Endodermal cell (in vitro differentiated cells): Measurements from ENCODE around the gene EXPH5. TPM values are rescaled to one million over a fixed set of nuclear protein-coding genes. Genes with fewer than 3 reads are reported as not detected.
A peak's percentile ranks its signal among the peaks of the same experiment; 100 is the strongest.

Experiments
- DNase-seq: peaks from one replicate; pipeline ENCODE4 v3.0.0-alpha.2; 2017
- H3K27ac ChIP-seq: 2 replicates; pipeline ENCODE4 v1.5.1; 2013; ENCODE audit warnings: mild to moderate bottlenecking, low read depth, low read length, moderate library complexity
- H3K27me3 ChIP-seq: 2 replicates; pipeline ENCODE4 v1.6.1; 2013; ENCODE audit warnings: mild to moderate bottlenecking, low read length, moderate library complexity; ENCODE audit not compliant: insufficient read depth, control insufficient read depth, poor library complexity, severe bottlenecking
- H3K36me3 ChIP-seq: 2 replicates; pipeline ENCODE4 v1.7.0; 2013; ENCODE audit warnings: mild to moderate bottlenecking, low read length, moderate library complexity; ENCODE audit not compliant: control insufficient read depth, insufficient read depth
- H3K4me1 ChIP-seq: one replicate; pipeline ENCODE4 v1.7.0; 2013; ENCODE audit warnings: low read length; ENCODE audit not compliant: control insufficient read depth, insufficient read depth
- H3K4me3 ChIP-seq: 2 replicates; pipeline ENCODE4 v1.5.1; 2013; ENCODE audit warnings: mild to moderate bottlenecking, low read length, moderate library complexity
- H3K9ac ChIP-seq: 2 replicates; pipeline ENCODE4 v1.6.1; 2013; ENCODE audit warnings: mild to moderate bottlenecking, low read length, moderate library complexity; ENCODE audit not compliant: poor library complexity, severe bottlenecking; ENCODE audit errors: extremely low read depth
- H3K9me3 ChIP-seq: 2 replicates; pipeline ENCODE4 v1.6.1; 2013; ENCODE audit warnings: mild to moderate bottlenecking, low read length, moderate library complexity; ENCODE audit not compliant: control insufficient read depth
- H3K27ac Mint-ChIP-seq: 2 replicates; pipeline ENCODE4 v1.8.0; 2020; ENCODE audit warnings: mixed read lengths
- H3K27me3 Mint-ChIP-seq: 2 replicates; pipeline ENCODE4 v1.8.0; 2021; ENCODE audit warnings: mild to moderate bottlenecking, mixed read lengths; ENCODE audit not compliant: insufficient read depth
- H3K36me3 Mint-ChIP-seq: 2 replicates; pipeline ENCODE4 v1.8.0; 2020; ENCODE audit warnings: low read depth, mixed read lengths
- H3K4me1 Mint-ChIP-seq: 2 replicates; pipeline ENCODE4 v1.8.0; 2020; ENCODE audit warnings: mixed read lengths
- H3K4me3 Mint-ChIP-seq: 2 replicates; pipeline ENCODE4 v1.8.0; 2020; ENCODE audit warnings: mild to moderate bottlenecking, moderate library complexity, mixed read lengths
- H3K9me3 Mint-ChIP-seq: 2 replicates; pipeline ENCODE4 v1.8.0; 2020; ENCODE audit warnings: mild to moderate bottlenecking, mixed read lengths
- WGBS, 2 experiments: methylation state at CpG; one replicate each; pipeline versions ENCODE4 v1.1.5 to v1.1.7; 2013; ENCODE audit warnings: missing lambda C conversion rate in 2 of 2, mixed read lengths in 1 of 2; ENCODE audit not compliant: insufficient coverage in 1 of 2, insufficient read length in 1 of 2; 5-methylcytosine and 5-hydroxymethylcytosine counted together
- total RNA-seq, 2 donors: library from RNA; stranded (reverse); fragmentation: NEBNext Ultra II Directional in 1 of 2; extraction: Animal tissue kit (Norgen Biotek cat#: 25700) in 1 of 2; gene quantifications; 2 replicates in 1 of 2; 3 replicates in 1 of 2; pipeline ENCODE4 v1.2.1, GENCODE V29; 2021
- TF ChIP-seq, protein P1 (sequence below): fragments of 200-600 bp; sonication (generic); conservative IDR thresholded peaks from 2 replicates; pipeline ENCODE4 v1.5.0; 2021; ENCODE audit warnings: antibody characterized with exemption, mild to moderate bottlenecking

EXPH5 gene
- total RNA-seq, 2 donors from 2014 or later: 4.8 to 6.4 TPM

GRCh38 chr11:108497317-108498045 lies 96.1 kb downstream of the EXPH5 start:
- H3K36me3 ChIP-seq: no peaks in the 10 kb centered on the region
- H3K4me1 ChIP-seq: no peaks in the 10 kb centered on the region
- no peaks in the 10 kb centered on the region for H3K9me3 ChIP-seq
- H3K27ac ChIP-seq: peak overlapping the region; percentile 81
- Mint-ChIP-seq H3K36me3 (no peaks in the 10 kb centered on the region), H3K27me3 (peaks cover 14% of the 10 kb centered on the region), H3K4me3 (peak overlapping the region; percentile 87), H3K9me3 (no peaks in the 10 kb centered on the region), H3K4me1 (peaks cover 18% of the 10 kb centered on the region), H3K27ac (peak overlapping the region; percentile 99)
- WGBS, 2 experiments: 3% methylated on average over 17 to 30 of the region's 30 CpGs
- H3K27me3 ChIP-seq: peaks cover 5% of the 10 kb centered on the region
- DNase-seq: peak; percentile 94
- H3K4me3 ChIP-seq: peak overlapping the region; percentile 78
- TF ChIP-seq, protein P1, sequence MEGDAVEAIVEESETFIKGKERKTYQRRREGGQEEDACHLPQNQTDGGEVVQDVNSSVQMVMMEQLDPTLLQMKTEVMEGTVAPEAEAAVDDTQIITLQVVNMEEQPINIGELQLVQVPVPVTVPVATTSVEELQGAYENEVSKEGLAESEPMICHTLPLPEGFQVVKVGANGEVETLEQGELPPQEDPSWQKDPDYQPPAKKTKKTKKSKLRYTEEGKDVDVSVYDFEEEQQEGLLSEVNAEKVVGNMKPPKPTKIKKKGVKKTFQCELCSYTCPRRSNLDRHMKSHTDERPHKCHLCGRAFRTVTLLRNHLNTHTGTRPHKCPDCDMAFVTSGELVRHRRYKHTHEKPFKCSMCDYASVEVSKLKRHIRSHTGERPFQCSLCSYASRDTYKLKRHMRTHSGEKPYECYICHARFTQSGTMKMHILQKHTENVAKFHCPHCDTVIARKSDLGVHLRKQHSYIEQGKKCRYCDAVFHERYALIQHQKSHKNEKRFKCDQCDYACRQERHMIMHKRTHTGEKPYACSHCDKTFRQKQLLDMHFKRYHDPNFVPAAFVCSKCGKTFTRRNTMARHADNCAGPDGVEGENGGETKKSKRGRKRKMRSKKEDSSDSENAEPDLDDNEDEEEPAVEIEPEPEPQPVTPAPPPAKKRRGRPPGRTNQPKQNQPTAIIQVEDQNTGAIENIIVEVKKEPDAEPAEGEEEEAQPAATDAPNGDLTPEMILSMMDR: no peak
- peak overlapping the region; percentile 75 for H3K9ac ChIP-seq

- no peak for DNase-seq
- Mint-ChIP-seq H3K9me3 (no peaks in the 10 kb centered on the region), H3K4me1 (peaks cover 21% of the 10 kb centered on the region), H3K27me3 (peaks cover 14% of the 10 kb centered on the region), H3K27ac (no peak overlapping the region), H3K4me3 (peak overlapping the region; percentile 87), H3K36me3 (no peaks in the 10 kb centered on the region)
- TF ChIP-seq, protein P1: no peak
- Histone ChIP-seq H3K36me3 (no peaks in the 10 kb centered on the region), H3K4me3 (peak overlapping the region; percentile 78), H3K4me1 (no peaks in the 10 kb centered on the region), H3K9me3 (no peaks in the 10 kb centered on the region), H3K9ac (no peak overlapping the region), H3K27ac (no peak overlapping the region), H3K27me3 (peaks cover 5% of the 10 kb centered on the region)
- WGBS, 2 experiments: 94% methylated on average over 7 of the region's 7 CpGs
Measured at GRCh38 chr11:108496643-108497256, 96.8 kb downstream of the EXPH5 start.

DNA sequence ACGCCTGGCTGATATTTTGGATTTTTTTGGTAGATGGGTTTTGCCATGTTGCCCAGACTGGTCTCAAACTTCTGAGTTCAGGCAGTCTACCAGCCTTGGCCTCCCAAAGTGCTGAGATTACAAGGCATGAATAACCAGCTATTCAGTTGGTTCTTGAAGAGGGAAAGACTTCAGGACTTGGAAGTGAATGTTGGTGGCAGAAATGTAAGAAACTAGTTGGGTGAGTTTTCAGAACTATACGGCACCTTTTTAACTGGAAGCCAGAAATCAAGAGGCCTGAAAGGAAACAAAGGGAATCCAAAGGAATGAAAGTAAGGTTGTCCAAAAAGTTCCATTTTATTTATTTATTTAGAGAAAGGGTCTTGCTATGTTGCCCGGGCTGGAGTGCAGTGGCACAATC lies 98.2 kb downstream of the EXPH5 start:
- WGBS, 2 experiments: 95 to 96% methylated on average over 3 of the region's 3 CpGs
- Histone ChIP-seq H3K27ac (no peak overlapping the region), H3K9ac (no peak overlapping the region), H3K4me1 (no peaks in the 10 kb centered on the region), H3K36me3 (peaks cover 1% of the 10 kb centered on the region), H3K27me3 (peaks cover 5% of the 10 kb centered on the region), H3K9me3 (no peaks in the 10 kb centered on the region), H3K4me3 (no peak overlapping the region)
- TF ChIP-seq, protein P1: no peak
- Mint-ChIP-seq H3K27me3 (peaks cover 12% of the 10 kb centered on the region), H3K4me1 (peaks cover 22% of the 10 kb centered on the region), H3K4me3 (no peak overlapping the region), H3K9me3 (no peaks in the 10 kb centered on the region), H3K36me3 (peaks cover 4% of the 10 kb centered on the region), H3K27ac (no peak overlapping the region)
- DNase-seq: no peak
